HK-2 (cell line): ENCODE results near the gene TOR1AIP2.
"Not testable (repeated sequence)": the region's sequence is repeated elsewhere in the genome, so short reads cannot be mapped to it uniquely, and the experiment has no call there.

Source experiments
- DNase-seq: peaks from one replicate; pipeline ENCODE4 v3.0.0-alpha.2; 2018; ENCODE audit not compliant: unreplicated experiment

The TOR1AIP2 gene

DNA sequence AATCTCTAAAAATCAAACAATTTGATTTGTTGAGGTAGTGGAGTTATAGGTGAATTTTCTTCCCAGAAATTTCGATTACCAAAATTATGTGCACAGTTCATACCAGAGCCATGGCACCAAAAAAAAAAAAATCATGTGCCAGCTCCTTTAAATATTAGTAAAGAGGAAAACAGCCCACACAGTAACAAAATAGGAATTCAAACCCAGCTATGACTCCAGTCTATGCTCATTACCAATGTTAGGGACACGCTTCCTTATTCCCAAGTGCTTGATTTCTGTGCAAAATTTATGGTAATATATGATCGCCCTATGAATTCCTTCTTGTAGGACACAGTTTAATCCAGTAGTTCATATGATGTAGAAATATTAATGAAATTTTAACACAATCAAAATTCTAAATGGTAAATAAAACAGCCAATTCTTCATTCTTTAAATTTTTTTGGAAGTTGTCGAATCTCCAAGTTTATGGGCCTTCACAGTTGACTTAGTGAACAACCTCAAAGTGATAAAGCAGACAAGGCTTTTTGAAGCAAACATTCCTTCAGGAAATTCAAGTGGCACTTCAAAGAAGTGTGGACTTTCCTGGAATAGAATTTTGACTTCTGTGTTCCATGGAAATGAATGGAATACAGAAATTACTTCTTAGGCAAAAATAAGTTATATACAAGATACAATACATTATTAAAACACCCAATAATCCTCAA lies 1.9 kb downstream of the TOR1AIP2 start:
- no peak for DNase-seq

GRCh38 chr1:179873438-179873851 lies 4.2 kb downstream of the TOR1AIP2 start:
- DNase-seq = no peak

GRCh38 chr1:179872558-179872957 lies 5.0 kb downstream of the TOR1AIP2 start:
- no peak for DNase-seq

DNA sequence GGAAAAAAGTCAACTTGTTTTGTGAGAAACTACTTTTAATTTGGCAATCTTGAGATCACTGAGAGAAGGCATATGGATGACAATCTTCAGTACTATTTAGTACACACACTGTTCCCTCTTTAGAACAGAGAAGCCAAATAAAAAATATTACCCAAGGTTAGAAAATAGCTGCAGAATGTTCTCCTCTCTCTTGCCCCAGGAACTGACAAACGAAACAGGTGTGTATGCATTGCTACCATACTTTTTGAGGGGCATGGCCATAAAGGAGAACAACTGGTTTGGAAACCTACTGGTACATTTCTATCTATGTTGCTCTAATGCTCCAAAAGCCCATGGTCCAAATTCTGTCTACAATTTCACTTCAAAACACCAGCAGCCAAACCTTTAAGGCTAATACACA lies 5.7 kb downstream of the TOR1AIP2 start:
- no peak for DNase-seq

- no peak for DNase-seq
These were observed 6.7 kb downstream of the TOR1AIP2 start for GRCh38 chr1:179870870-179871269.

- peak; percentile 44 for DNase-seq
These were observed 9.9 kb downstream of the TOR1AIP2 start for GRCh38 chr1:179867493-179868330.

- DNase-seq = no peak
These were observed 11.0 kb downstream of the TOR1AIP2 start for GRCh38 chr1:179866616-179867015.

GRCh38 chr1:179865377-179865776 lies 12.2 kb downstream of the TOR1AIP2 start:
- no peak for DNase-seq

GRCh38 chr1:179860652-179861051 lies 17.0 kb downstream of the TOR1AIP2 start:
- no peak for DNase-seq

DNA sequence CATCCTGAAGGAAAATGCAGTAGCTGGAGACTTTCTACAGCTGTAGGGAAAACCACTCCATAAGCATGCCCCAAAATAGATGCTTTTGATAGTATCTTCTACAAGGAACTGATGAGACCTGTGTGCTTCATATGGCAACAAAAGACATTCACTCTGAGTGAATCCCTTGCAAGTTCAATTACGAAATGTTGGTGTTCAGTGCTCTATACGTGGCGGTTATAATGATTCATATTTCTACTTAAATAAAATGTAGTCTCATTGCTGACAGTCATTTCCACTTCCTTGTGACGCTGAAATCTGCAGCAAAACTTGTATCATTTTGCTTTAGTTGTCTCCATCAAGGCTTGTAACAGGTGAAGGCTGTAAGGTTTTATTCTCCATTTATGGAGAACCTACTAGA lies 20.6 kb downstream of the TOR1AIP2 start:
- no peak for DNase-seq

GRCh38 chr1:179856296-179856695 lies 21.3 kb downstream of the TOR1AIP2 start:
- DNase-seq = no peak

DNA sequence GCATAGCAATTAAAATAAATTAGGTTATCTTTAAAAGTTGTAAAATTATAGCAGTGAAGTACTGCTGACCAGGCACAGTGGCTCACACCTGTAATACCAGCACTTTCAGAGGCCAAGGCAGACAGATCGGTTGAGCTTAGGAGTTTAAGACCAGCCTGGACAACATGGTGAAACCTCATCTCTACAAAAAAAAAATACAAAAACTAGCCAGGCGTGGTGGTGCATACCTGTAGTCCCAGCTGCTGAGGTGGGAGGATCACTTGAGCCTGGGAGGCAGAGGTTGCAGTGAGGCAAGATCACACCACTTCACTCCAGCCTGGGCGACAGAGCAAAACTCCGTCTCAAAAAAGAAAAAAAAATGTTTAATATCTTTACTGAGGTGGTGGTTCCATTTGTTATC lies 21.8 kb downstream of the TOR1AIP2 start:
- not testable (repeated sequence) for DNase-seq

DNA sequence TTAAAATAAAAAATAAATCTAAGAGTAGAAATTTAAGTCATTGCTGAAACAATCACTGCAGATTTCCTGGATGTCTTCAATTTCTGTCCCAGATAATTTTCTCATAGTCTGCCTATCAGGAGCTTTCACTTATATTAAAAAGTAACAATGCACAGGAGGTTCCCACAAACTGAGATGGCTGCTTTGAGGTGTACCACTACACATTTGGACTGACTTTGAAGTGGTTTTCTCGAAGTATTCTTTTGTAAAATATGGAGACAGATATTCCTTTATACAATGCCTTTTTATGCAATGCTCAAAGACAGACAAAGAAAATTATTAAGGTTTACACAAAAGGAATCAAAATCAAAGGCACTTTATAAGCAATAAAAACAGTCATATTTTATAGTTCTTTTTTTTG lies 24.5 kb downstream of the TOR1AIP2 start:
- DNase-seq = no peak

DNA sequence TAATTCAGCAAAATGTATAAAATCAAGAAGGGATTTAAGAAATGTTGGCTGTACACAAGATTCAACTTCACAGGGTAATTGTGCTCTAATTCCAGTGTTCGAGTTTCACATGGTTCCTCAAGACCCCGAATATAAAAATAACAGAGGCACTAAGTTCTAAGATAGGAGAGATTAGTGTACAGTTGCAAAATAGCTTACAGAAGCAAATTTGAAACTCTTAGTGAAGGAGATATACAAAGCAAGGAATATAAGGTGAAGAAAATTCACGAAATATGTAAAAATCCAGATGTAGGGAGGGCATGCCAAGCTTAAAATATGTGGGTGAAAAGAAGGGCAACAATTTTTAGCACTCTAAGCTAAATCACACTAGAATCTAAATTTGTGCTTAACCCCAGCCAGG lies 29.4 kb downstream of the TOR1AIP2 start:
- no peak for DNase-seq

DNA sequence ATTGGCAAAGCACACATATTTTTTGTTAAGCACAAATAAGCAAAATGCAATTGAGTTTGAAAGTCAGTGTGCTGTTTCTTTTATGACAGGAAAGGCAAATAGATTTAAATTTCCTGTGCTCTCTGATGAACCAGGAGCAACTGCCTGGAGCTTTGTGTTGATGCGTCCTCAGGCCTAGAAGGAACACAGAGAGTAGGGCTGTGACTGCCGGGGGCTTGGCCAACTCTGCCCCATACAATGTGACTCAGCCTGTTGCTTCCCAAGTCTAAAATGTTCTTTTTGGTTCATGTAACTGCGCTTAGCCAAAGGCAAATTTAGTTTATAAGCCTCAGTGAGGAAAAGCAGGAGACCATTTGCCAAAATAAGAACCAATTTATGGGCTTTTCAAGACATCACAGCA lies 37.5 kb downstream of the TOR1AIP2 start:
- no peak for DNase-seq

DNA sequence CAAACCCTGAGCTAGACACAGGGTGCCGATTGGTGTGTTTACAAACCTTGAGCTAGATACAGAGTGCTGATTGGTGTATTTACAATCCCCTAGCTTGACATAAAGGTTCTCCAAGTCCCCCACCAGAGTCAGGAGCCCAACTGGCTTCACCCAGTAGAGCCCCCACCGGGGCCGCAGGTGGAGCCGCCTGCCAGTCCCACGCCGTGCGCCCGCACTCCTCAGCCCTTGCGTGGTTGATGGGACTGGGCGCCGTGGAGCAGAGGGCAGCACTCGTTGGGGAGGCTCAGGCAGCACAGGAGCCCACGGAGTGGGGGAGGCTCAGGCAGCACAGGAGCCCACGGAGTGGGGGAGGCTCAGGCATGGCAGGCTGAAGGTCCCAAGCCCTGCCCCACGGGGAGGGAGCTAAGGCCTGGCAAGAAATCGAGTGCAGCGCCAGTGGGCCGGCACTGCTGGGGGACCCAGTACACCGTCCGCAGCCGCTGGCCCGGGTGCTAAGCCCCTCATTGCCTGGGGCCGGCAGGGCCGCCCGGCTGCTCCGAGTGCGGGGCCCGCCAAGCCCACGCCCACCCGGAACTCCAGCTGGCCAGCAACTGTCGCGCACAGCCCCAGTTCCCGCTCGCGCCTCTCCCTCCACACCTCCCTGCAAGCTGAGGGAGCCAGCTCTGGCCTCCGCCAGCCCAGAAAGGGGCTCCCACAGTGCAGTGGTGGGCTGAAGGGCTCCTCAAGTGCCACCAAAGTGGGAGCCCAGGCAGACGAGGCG lies 40.7 kb downstream of the TOR1AIP2 start:
- DNase-seq = not testable (repeated sequence)

DNA sequence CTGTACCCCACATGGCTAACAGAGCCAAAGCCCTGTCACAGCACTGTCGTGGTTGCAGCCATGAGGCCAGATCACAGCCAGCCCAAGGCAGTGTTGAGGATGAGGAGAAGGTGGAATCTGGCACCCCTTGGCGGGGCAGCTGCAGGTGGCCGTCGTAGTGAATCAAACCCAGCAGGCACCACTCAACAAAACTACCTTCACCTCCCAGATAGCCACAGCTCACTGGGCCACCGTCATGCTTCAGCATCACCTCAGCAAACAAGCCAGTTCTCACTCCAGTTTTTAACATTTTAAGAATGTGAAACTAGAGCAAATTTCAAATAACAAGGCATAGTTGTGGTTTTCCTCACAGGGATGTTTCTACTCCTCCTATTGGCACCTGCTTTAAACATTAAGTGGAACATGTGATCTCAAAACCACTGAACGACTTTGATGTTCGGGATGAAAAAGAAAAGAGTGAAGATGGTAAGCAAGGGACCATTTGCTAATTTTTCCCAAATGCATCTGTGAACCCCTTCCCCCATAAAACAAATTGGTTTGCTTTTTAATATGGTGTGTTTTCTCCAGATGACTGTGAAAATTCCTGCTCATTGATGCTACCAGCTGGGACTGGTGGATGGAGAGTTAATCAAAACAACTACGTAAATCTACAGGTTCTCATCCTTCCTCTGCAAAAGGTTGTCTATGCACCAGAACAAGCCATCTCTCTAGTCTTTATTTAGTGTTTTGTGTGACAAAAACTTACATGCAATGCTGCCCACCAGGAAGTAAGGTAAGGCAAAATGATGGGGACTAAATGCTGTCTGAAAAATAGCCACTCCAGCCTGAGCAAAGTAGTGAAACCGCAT lies 45.5 kb downstream of the TOR1AIP2 start:
- peak; percentile 37 for DNase-seq

- no peak for DNase-seq
These were observed 46.4 kb downstream of the TOR1AIP2 start for GRCh38 chr1:179831225-179831624.

DNA sequence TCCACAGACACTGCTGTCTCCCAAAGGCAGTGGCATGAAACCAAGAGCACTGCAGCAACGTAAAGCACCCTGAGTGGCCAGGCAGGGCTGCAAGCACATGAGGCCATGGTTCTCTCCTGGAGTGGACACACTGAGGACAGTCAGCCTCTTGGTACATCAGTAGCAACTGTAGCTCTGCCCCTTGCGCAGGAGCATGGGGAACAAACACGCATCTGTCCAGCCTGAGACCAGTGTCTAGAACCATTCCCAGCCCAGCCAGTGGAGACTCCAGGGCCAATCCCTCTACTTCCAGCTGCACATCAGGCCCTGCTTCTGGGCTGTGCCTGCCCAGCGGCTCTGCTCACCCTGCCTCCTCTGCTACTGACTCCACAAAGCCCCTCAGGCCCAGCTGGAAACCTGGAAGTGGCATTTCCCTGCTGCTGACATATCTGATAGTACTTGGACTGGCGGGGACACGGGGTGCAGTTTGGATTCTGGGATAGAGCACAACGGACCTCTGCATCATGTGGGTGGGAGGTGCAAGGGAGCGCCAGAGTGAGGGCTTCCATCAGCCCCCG lies 49.0 kb downstream of the TOR1AIP2 start:
- no peak for DNase-seq

GRCh38 chr1:179826626-179827280 lies 50.9 kb downstream of the TOR1AIP2 start:
- DNase-seq = no peak
